HCT116 (cell line): Measurements from ENCODE around the gene BICRA.
"Not testable (repeated sequence)": the region's sequence is repeated elsewhere in the genome, so short reads cannot be mapped to it uniquely, and the experiment has no call there.

Experiments used
- CEBPB ChIP-seq: IDR thresholded peaks from 2 replicates; pipeline ENCODE4 v1.6.1; 2012; ENCODE audit warnings: low read depth
- ELF1 ChIP-seq: IDR thresholded peaks from 2 replicates; pipeline ENCODE4 v1.6.1; 2012; ENCODE audit warnings: low read depth, borderline replicate concordance
- EZH2 ChIP-seq: fragments of 200-600 bp; sonication (generic); IDR thresholded peaks from 2 replicates; pipeline ENCODE4 v1.6.1; 2017; ENCODE audit warnings: antibody characterized with exemption, mixed run types
- EZH2phosphoT487 ChIP-seq: fragments of 200-600 bp; IDR thresholded peaks from 2 replicates; pipeline ENCODE4 v1.6.1; 2018; ENCODE audit warnings: antibody characterized with exemption, borderline replicate concordance
- POLR2A ChIP-seq: IDR thresholded peaks from 2 replicates; pipeline ENCODE4 v1.7.0; 2011; ENCODE audit warnings: borderline replicate concordance; ENCODE audit not compliant: insufficient read depth, insufficient read length; ENCODE audit errors: extremely low read depth
- POLR2AphosphoS5 ChIP-seq: IDR thresholded peaks from 2 replicates; pipeline ENCODE4 v1.6.1; 2011; ENCODE audit warnings: mild to moderate bottlenecking, low read depth, low read length, moderate library complexity
- SIN3A ChIP-seq: IDR thresholded peaks from 2 replicates; pipeline ENCODE4 v1.6.1; 2012; ENCODE audit warnings: low read depth
- SP1 ChIP-seq: IDR thresholded peaks from 2 replicates; pipeline ENCODE4 v1.6.1; 2012; ENCODE audit warnings: low read depth
- TCF7L2 ChIP-seq: IDR thresholded peaks from 2 replicates; pipeline ENCODE4 v1.7.0; 2011; ENCODE audit warnings: borderline replicate concordance, inconsistent platforms; ENCODE audit not compliant: insufficient read depth, insufficient read length; ENCODE audit errors: extremely low read depth
- ZFX ChIP-seq: fragments of 450-650 bp; IDR thresholded peaks from 2 replicates; pipeline ENCODE4 v1.6.1; 2017
- TF ChIP-seq, protein P1 (sequence below): IDR thresholded peaks from 2 replicates; pipeline ENCODE4 v1.6.1; 2012
- TF ChIP-seq, protein P2 (sequence below), 3 experiments: fragments of 200-600 bp in 1 of 3; sonication (generic) in 1 of 3; IDR thresholded peaks in 2 of 3; conservative IDR thresholded peaks in 1 of 3; 2 replicates each; pipeline ENCODE4 v1.5.1; 2012 to 2017; ENCODE audit warnings: low read depth in 2 of 3, low read length in 2 of 3, antibody characterized with exemption in 1 of 3, borderline replicate concordance in 1 of 3, control low read depth in 1 of 3, mild to moderate bottlenecking in 1 of 3, mixed read lengths in 1 of 3, mixed run types in 1 of 3, moderate library complexity in 1 of 3; ENCODE audit not compliant: insufficient read depth in 1 of 3
- TF ChIP-seq, protein P3 (sequence below): IDR thresholded peaks from 2 replicates; pipeline ENCODE4 v1.6.1; 2012; ENCODE audit warnings: low read depth
- TF ChIP-seq, protein P4 (sequence below): IDR thresholded peaks from 2 replicates; pipeline ENCODE4 v1.6.1; 2012

GRCh38 chr19:47728295-47728694 lies 119.4 kb downstream of the BICRA start:
- TF ChIP-seq, protein P1, sequence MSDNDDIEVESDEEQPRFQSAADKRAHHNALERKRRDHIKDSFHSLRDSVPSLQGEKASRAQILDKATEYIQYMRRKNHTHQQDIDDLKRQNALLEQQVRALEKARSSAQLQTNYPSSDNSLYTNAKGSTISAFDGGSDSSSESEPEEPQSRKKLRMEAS = not testable (repeated sequence)
- not testable (repeated sequence) for TF ChIP-seq POLR2A, EZH2, POLR2AphosphoS5, SIN3A, SP1, CEBPB, EZH2phosphoT487, ELF1, TCF7L2, ZFX
- TF ChIP-seq, protein P2, sequence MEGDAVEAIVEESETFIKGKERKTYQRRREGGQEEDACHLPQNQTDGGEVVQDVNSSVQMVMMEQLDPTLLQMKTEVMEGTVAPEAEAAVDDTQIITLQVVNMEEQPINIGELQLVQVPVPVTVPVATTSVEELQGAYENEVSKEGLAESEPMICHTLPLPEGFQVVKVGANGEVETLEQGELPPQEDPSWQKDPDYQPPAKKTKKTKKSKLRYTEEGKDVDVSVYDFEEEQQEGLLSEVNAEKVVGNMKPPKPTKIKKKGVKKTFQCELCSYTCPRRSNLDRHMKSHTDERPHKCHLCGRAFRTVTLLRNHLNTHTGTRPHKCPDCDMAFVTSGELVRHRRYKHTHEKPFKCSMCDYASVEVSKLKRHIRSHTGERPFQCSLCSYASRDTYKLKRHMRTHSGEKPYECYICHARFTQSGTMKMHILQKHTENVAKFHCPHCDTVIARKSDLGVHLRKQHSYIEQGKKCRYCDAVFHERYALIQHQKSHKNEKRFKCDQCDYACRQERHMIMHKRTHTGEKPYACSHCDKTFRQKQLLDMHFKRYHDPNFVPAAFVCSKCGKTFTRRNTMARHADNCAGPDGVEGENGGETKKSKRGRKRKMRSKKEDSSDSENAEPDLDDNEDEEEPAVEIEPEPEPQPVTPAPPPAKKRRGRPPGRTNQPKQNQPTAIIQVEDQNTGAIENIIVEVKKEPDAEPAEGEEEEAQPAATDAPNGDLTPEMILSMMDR (IDR thresholded peaks at IDR 0.05 in 2 of 3, conservative IDR thresholded peaks at IDR 0.05 in 1 of 3; ENCODE audit: borderline replicate concordance in 1 of 3, insufficient read depth in 1 of 3, low read depth in 2 of 3, low read length in 2 of 3) = not testable (repeated sequence)
- TF ChIP-seq, protein P3, sequence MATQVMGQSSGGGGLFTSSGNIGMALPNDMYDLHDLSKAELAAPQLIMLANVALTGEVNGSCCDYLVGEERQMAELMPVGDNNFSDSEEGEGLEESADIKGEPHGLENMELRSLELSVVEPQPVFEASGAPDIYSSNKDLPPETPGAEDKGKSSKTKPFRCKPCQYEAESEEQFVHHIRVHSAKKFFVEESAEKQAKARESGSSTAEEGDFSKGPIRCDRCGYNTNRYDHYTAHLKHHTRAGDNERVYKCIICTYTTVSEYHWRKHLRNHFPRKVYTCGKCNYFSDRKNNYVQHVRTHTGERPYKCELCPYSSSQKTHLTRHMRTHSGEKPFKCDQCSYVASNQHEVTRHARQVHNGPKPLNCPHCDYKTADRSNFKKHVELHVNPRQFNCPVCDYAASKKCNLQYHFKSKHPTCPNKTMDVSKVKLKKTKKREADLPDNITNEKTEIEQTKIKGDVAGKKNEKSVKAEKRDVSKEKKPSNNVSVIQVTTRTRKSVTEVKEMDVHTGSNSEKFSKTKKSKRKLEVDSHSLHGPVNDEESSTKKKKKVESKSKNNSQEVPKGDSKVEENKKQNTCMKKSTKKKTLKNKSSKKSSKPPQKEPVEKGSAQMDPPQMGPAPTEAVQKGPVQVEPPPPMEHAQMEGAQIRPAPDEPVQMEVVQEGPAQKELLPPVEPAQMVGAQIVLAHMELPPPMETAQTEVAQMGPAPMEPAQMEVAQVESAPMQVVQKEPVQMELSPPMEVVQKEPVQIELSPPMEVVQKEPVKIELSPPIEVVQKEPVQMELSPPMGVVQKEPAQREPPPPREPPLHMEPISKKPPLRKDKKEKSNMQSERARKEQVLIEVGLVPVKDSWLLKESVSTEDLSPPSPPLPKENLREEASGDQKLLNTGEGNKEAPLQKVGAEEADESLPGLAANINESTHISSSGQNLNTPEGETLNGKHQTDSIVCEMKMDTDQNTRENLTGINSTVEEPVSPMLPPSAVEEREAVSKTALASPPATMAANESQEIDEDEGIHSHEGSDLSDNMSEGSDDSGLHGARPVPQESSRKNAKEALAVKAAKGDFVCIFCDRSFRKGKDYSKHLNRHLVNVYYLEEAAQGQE = not testable (repeated sequence)
- TF ChIP-seq, protein P4, sequence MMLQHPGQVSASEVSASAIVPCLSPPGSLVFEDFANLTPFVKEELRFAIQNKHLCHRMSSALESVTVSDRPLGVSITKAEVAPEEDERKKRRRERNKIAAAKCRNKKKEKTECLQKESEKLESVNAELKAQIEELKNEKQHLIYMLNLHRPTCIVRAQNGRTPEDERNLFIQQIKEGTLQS = not testable (repeated sequence)
